Parathyroid adenoma (tissue), 2 donors: Measurements from ENCODE around the gene TSHZ2.

Experiments
- H2AFZ ChIP-seq: fragments of 300-600 bp; sonication (generic); one replicate; pipeline ENCODE4 v1.7.0; 2017; ENCODE audit warnings: antibody characterized with exemption, mild to moderate bottlenecking
- H3K27ac ChIP-seq: fragments of 300-600 bp; sonication (generic); one replicate; pipeline ENCODE4 v1.7.0; 2017
- H3K27me3 ChIP-seq: fragments of 300-600 bp; sonication (generic); one replicate; pipeline ENCODE4 v1.7.0; 2017; ENCODE audit warnings: low read length; ENCODE audit not compliant: control insufficient read depth, insufficient read depth
- H3K36me3 ChIP-seq: fragments of 300-600 bp; sonication (generic); one replicate; pipeline ENCODE4 v1.7.0; 2017; ENCODE audit warnings: low read length; ENCODE audit not compliant: control insufficient read depth, insufficient read depth
- H3K4me1 ChIP-seq: fragments of 300-600 bp; sonication (generic); one replicate; pipeline ENCODE4 v1.7.0; 2017; ENCODE audit warnings: control low read depth
- H3K4me2 ChIP-seq: fragments of 300-600 bp; sonication (generic); one replicate; pipeline ENCODE4 v1.7.0; 2017; ENCODE audit warnings: low read length
- H3K4me3 ChIP-seq: fragments of 300-600 bp; sonication (generic); one replicate; pipeline ENCODE4 v1.7.0; 2017; ENCODE audit warnings: low read depth, low read length
- H3K79me2 ChIP-seq: fragments of 300-600 bp; sonication (generic); one replicate; pipeline ENCODE4 v1.7.0; 2017; ENCODE audit warnings: control low read depth
- H3K9ac ChIP-seq: fragments of 300-600 bp; sonication (generic); one replicate; pipeline ENCODE4 v1.7.0; 2017; ENCODE audit warnings: mild to moderate bottlenecking
- H3K9me3 ChIP-seq: fragments of 300-600 bp; sonication (generic); one replicate; pipeline ENCODE4 v1.7.0; 2017; ENCODE audit warnings: low read length; ENCODE audit not compliant: control insufficient read depth
- TF ChIP-seq, protein P1 (sequence below): fragments of 300-600 bp; sonication (generic); IDR thresholded peaks from one replicate; pipeline ENCODE4 v1.7.0; 2017; ENCODE audit warnings: antibody characterized with exemption, mild to moderate bottlenecking
- donor health status: primary hyperparathyroidism.

The TSHZ2 gene

DNA sequence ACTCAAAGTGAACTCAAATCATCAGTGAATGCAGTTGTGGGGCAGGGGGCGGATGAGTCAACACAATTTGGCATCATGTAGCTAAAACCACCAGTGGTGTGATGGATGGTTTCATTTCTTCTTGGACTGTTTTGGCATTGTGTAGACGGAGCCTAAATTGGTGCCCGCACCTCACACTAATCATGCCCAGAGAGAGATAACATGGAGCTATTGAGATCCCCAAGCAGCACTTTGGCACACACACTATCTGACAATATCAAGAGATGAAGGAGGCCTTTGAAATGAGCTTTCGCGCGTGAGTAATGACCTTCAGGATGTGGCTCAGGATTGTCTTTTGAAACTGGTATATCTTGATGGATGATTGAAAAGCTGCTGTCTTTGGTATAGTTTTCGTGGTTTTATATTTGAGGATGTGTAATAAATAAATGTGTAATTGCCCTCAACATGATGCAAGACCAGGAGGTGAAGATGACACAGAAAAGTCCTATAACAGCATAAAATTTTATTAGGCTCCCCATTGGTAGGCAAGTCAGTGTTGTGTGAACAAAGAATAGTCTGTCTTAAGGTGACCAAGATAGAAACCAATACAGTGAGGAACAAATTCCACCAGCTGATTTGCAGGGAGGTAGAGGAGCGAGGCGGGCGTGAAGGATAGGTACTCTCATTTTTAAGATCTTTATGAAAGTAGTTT is 174.2 kb downstream of the TSHZ2 start:
- H3K27ac ChIP-seq, result no peak overlapping the region
- H3K36me3 ChIP-seq, result no peaks in the 10 kb centered on the region
- H3K4me2 ChIP-seq, result no peak overlapping the region
- H2AFZ ChIP-seq, result no peak overlapping the region
- H3K79me2 ChIP-seq, result no peaks in the 10 kb centered on the region
- TF ChIP-seq, protein P1, sequence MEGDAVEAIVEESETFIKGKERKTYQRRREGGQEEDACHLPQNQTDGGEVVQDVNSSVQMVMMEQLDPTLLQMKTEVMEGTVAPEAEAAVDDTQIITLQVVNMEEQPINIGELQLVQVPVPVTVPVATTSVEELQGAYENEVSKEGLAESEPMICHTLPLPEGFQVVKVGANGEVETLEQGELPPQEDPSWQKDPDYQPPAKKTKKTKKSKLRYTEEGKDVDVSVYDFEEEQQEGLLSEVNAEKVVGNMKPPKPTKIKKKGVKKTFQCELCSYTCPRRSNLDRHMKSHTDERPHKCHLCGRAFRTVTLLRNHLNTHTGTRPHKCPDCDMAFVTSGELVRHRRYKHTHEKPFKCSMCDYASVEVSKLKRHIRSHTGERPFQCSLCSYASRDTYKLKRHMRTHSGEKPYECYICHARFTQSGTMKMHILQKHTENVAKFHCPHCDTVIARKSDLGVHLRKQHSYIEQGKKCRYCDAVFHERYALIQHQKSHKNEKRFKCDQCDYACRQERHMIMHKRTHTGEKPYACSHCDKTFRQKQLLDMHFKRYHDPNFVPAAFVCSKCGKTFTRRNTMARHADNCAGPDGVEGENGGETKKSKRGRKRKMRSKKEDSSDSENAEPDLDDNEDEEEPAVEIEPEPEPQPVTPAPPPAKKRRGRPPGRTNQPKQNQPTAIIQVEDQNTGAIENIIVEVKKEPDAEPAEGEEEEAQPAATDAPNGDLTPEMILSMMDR, result no peak
- no peaks in the 10 kb centered on the region for H3K9me3 ChIP-seq
- H3K4me1 ChIP-seq, result no peaks in the 10 kb centered on the region
- no peaks in the 10 kb centered on the region for H3K27me3 ChIP-seq
- H3K9ac ChIP-seq, result no peak overlapping the region
- H3K4me3 ChIP-seq, result no peak overlapping the region

DNA sequence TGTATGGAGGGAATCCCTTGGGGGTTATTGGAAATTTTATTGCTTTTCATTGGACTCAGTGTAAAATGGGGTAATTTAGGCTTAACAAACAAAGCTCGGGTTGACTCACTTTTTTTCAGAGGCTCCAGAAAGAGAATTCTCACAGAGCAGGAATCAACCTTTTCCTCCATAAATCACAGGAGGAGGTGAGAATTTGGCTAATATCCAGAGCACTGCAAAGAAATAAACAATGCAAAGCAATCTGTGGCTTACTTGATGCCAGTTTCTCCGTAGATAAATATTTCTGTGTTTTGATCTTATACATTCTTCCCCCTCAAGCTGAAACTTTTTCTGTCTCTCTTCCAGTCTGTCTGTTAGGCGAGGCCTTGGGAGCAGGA is 176.6 kb downstream of the TSHZ2 start:
- Histone ChIP-seq H3K4me3 (no peak overlapping the region), H3K4me2 (no peak overlapping the region), H3K27me3 (no peaks in the 10 kb centered on the region), H3K27ac (no peak overlapping the region), H3K36me3 (no peaks in the 10 kb centered on the region), H3K9me3 (no peaks in the 10 kb centered on the region), H2AFZ (no peak overlapping the region), H3K9ac (no peak overlapping the region), H3K4me1 (peaks cover 6% of the 10 kb centered on the region), H3K79me2 (no peaks in the 10 kb centered on the region)
- TF ChIP-seq, protein P1, result no peak

DNA sequence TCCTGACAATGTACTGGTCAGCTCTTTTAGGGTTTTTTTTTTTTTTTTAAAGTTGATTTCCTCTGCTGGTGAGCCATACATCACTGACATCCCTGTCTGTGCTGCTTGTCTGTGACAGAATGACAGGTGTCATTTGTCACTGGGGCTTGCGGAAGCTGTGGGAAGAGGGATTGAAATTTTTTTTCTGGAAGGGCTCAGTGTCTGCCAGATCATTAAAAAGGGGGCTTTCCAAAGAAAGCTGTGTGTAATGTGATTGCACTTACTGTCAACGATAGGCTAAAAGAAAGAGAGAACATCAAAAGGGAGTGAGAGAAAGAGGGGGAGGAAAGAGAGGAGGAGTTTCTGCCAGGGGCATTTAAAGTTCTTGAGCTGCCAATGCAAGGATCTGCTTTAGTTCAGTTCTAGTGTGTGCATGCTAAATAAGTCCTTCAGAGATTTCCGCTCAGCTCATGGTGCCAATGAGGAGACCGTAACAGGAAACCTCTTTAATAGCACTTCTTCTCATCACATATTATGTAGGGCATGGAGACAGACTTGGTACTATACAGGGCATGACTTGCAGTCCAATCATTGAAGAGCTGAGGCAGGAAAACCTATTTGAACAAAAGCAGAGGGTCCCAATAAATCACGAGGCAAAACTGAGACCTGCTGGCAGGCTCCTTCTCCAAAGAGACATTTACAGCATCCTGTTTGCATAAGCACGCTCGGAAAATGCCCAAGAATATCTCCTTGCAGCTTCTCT is 177.2 kb downstream of the TSHZ2 start:
- no peak overlapping the region for H2AFZ ChIP-seq
- H3K4me3 ChIP-seq, result no peak overlapping the region
- no peaks in the 10 kb centered on the region for H3K36me3 ChIP-seq
- peaks cover 6% of the 10 kb centered on the region for H3K4me1 ChIP-seq
- H3K4me2 ChIP-seq, result no peak overlapping the region
- H3K9me3 ChIP-seq, result no peaks in the 10 kb centered on the region
- no peaks in the 10 kb centered on the region for H3K27me3 ChIP-seq
- H3K79me2 ChIP-seq, result no peaks in the 10 kb centered on the region
- TF ChIP-seq, protein P1, result no peak
- H3K9ac ChIP-seq, result no peak overlapping the region
- no peak overlapping the region for H3K27ac ChIP-seq

DNA sequence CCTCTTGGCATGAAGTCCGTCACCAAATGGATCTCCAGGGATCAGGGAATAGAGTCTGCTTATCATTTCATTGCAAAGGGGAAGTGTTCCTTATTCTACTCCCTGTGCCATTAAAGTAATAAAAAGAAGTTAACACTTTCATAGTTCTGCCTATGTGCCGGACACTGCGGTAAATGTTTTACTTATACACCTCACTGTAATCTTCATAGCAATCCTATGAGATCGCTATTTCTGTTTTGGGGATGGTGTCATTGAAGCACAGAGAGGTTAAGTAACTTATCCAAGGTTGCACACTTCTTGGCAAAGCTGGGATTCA is 177.7 kb downstream of the TSHZ2 start:
- Histone ChIP-seq H3K79me2 (no peaks in the 10 kb centered on the region), H3K4me2 (no peak overlapping the region), H3K9me3 (no peaks in the 10 kb centered on the region), H3K36me3 (no peaks in the 10 kb centered on the region), H3K4me1 (peaks cover 6% of the 10 kb centered on the region), H3K9ac (no peak overlapping the region), H2AFZ (no peak overlapping the region), H3K27me3 (no peaks in the 10 kb centered on the region), H3K4me3 (no peak overlapping the region), H3K27ac (no peak overlapping the region)
- TF ChIP-seq, protein P1, result no peak

DNA sequence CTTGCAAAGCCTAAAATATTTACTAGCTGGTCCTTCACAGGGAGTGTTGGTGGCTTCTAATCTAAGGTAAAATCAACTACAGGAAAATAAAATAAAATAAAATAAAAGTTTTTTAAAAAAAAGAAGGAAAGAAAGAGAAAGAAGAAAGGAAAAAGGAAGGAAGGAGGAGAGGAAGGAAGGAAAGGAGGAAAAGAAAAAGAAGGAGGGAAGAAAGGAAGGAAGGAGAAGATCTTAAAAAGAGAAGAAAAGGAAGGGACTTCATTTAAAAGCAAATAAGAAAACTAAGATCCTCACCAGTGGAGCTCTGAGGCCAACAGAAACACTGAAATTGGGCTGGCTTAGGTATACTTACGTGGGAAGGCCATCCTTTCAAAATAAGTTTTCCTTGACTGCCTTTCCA is 178.4 kb downstream of the TSHZ2 start:
- Histone ChIP-seq H3K9ac (no peak overlapping the region), H3K27ac (no peak overlapping the region)

More for the DNA sequence above, 178.4 kb downstream of the TSHZ2 start:
- Histone ChIP-seq H3K9me3 (no peaks in the 10 kb centered on the region), H3K4me3 (no peak overlapping the region), H3K36me3 (no peaks in the 10 kb centered on the region), H3K27me3 (no peaks in the 10 kb centered on the region), H2AFZ (no peak overlapping the region), H3K4me2 (no peak overlapping the region), H3K4me1 (peaks cover 6% of the 10 kb centered on the region), H3K79me2 (no peaks in the 10 kb centered on the region)
- TF ChIP-seq, protein P1, result no peak
